Activated CD4-positive, alpha-beta T cell treated with anti-CD3 and anti-CD28 coated beads, Interleukin-2, Interleukin-4, amounts not matched to agents 100 ng/mL and 50 ng/mL, durations not matched to agents 16 hours and 8 hours (primary cell): Measurements from ENCODE around the gene MRPL40.

Experiments used
- DNase-seq: peaks from one replicate; pipeline ENCODE4 v3.0.0-alpha.2; 2020; ENCODE audit warnings: low spot score

MRPL40 gene

GRCh38 chr22:19432133-19432851 lies at the start of gene MRPL40:
TSS of gene MRPL40 (plus strand) at chr22:19432545. CDS start at chr22:19432555, 10 bp downstream.
- peak; percentile 95 for DNase-seq

- no peak for DNase-seq
These were observed 49.1 kb upstream of the MRPL40 start for GRCh38 chr22:19383292-19383691.

GRCh38 chr22:19385221-19385906 lies 47.0 kb upstream of the MRPL40 start:
- no peak for DNase-seq

GRCh38 chr22:19386248-19386647 lies 46.1 kb upstream of the MRPL40 start:
- DNase-seq: no peak

GRCh38 chr22:19387038-19387437 lies 45.3 kb upstream of the MRPL40 start:
- DNase-seq: no peak

- DNase-seq: no peak
These were observed 44.8 kb upstream of the MRPL40 start for GRCh38 chr22:19387575-19387974.

GRCh38 chr22:19393704-19394103 lies 38.6 kb upstream of the MRPL40 start:
- DNase-seq: no peak

- no peak for DNase-seq
These were observed 37.9 kb upstream of the MRPL40 start for GRCh38 chr22:19394274-19395050.

GRCh38 chr22:19395276-19395675 lies 37.1 kb upstream of the MRPL40 start:
- no peak for DNase-seq

GRCh38 chr22:19396561-19396933 lies 35.8 kb upstream of the MRPL40 start:
- DNase-seq: no peak

- DNase-seq: no peak
These were observed 35.2 kb upstream of the MRPL40 start for GRCh38 chr22:19396934-19397733.

GRCh38 chr22:19397734-19398104 lies 34.6 kb upstream of the MRPL40 start:
- DNase-seq: no peak

- no peak for DNase-seq
These were observed 34.1 kb upstream of the MRPL40 start for GRCh38 chr22:19398206-19398605.

GRCh38 chr22:19398652-19399051 lies 33.7 kb upstream of the MRPL40 start:
- no peak for DNase-seq

GRCh38 chr22:19400881-19401280 lies 31.5 kb upstream of the MRPL40 start:
- no peak for DNase-seq

GRCh38 chr22:19401483-19401882 lies 30.9 kb upstream of the MRPL40 start:
- no peak for DNase-seq

- no peak for DNase-seq
These were observed 29.6 kb upstream of the MRPL40 start for GRCh38 chr22:19402642-19403191.

GRCh38 chr22:19404676-19405075 lies 27.7 kb upstream of the MRPL40 start:
- DNase-seq: no peak

GRCh38 chr22:19405133-19405532 lies 27.2 kb upstream of the MRPL40 start:
- no peak for DNase-seq

- no peak for DNase-seq
These were observed 26.7 kb upstream of the MRPL40 start for GRCh38 chr22:19405652-19406051.

GRCh38 chr22:19406281-19406811 lies 26.0 kb upstream of the MRPL40 start:
- no peak for DNase-seq

- DNase-seq: no peak
These were observed 25.5 kb upstream of the MRPL40 start for GRCh38 chr22:19406846-19407245.
